ENCODE results near the gene ZNF189.

ZNF189 gene

GRCh38 chr9:101421653-101422065, 23.0 kb downstream of the ZNF189 start:
- no peak for DNase-seq

- no peak for DNase-seq
Measured at GRCh38 chr9:101427358-101427757, 28.7 kb downstream of the ZNF189 start.

- DNase-seq = no peak
Measured at GRCh38 chr9:101427957-101428655, 29.5 kb downstream of the ZNF189 start.

- no peak for DNase-seq
Measured at GRCh38 chr9:101428909-101429308, 30.3 kb downstream of the ZNF189 start.

GRCh38 chr9:101429736-101430135, 31.1 kb downstream of the ZNF189 start:
- no peak for DNase-seq

GRCh38 chr9:101432171-101432570, 33.5 kb downstream of the ZNF189 start:
- DNase-seq = no peak

- no peak for DNase-seq
Measured at GRCh38 chr9:101432740-101433139, 34.1 kb downstream of the ZNF189 start.

GRCh38 chr9:101433229-101433628, 34.6 kb downstream of the ZNF189 start:
- no peak for DNase-seq

- DNase-seq = no peak
Measured at GRCh38 chr9:101434998-101435397, 36.3 kb downstream of the ZNF189 start.

GRCh38 chr9:101435601-101436079, 37.0 kb downstream of the ZNF189 start, which contains the start of gene ALDOB:
Gene ALDOB, minus strand, starts transcription at chr9:101435774. Its CDS starts 4,887 bp downstream, at chr9:101430887.
- no peak for DNase-seq

GRCh38 chr9:101437806-101438232, 39.2 kb downstream of the ZNF189 start:
- no peak for DNase-seq

GRCh38 chr9:101438523-101438922, 39.9 kb downstream of the ZNF189 start:
- DNase-seq = no peak

- no peak for DNase-seq
Measured at GRCh38 chr9:101440714-101441230, 42.1 kb downstream of the ZNF189 start.

GRCh38 chr9:101442318-101442717, 43.7 kb downstream of the ZNF189 start:
- DNase-seq = no peak

- DNase-seq = no peak
Measured at GRCh38 chr9:101442736-101443135, 44.1 kb downstream of the ZNF189 start.

- no peak for DNase-seq
Measured at GRCh38 chr9:101443364-101443771, 44.7 kb downstream of the ZNF189 start.

- no peak for DNase-seq
Measured at GRCh38 chr9:101445353-101446029, 46.8 kb downstream of the ZNF189 start.

GRCh38 chr9:101446732-101447131, 48.1 kb downstream of the ZNF189 start:
- DNase-seq = no peak

GRCh38 chr9:101448680-101449070, 50.0 kb downstream of the ZNF189 start:
- no peak for DNase-seq

- peak; percentile 9 to 18 for DNase-seq
Measured at GRCh38 chr9:101449071-101449721, 50.5 kb downstream of the ZNF189 start.

GRCh38 chr9:101450931-101451330, 52.3 kb downstream of the ZNF189 start:
- DNase-seq = no peak

GRCh38 chr9:101451498-101451897, 52.8 kb downstream of the ZNF189 start:
- no peak for DNase-seq

GRCh38 chr9:101453776-101454570, 55.3 kb downstream of the ZNF189 start:
- no peak for DNase-seq
